HG03565 (cell line): ENCODE data around the gene HIVEP3.

ENCODE experiments used
- ATAC-seq: cut with Tn5 transposase; IDR thresholded peaks from one replicate; pipeline ENCODE4 v1.9.1; 2021; ENCODE audit warnings: mild to moderate bottlenecking, moderate library complexity; ENCODE audit not compliant: unreplicated experiment

HIVEP3 gene

GRCh38 chr1:41461790-41462679, 456.7 kb downstream of the HIVEP3 start:
- ATAC-seq, result no peak

- ATAC-seq, result no peak
Observed at GRCh38 chr1:41456847-41457540, 461.7 kb downstream of the HIVEP3 start.
